ENCODE measurements around the gene NFATC1. TPM values are rescaled to one million over a fixed set of nuclear protein-coding genes. Genes with fewer than 3 reads are reported as not detected.

Gene NFATC1
- total RNA-seq, 4 donors from 2014 or later = 5.3 to 19.1 (median 11.8) TPM

DNA sequence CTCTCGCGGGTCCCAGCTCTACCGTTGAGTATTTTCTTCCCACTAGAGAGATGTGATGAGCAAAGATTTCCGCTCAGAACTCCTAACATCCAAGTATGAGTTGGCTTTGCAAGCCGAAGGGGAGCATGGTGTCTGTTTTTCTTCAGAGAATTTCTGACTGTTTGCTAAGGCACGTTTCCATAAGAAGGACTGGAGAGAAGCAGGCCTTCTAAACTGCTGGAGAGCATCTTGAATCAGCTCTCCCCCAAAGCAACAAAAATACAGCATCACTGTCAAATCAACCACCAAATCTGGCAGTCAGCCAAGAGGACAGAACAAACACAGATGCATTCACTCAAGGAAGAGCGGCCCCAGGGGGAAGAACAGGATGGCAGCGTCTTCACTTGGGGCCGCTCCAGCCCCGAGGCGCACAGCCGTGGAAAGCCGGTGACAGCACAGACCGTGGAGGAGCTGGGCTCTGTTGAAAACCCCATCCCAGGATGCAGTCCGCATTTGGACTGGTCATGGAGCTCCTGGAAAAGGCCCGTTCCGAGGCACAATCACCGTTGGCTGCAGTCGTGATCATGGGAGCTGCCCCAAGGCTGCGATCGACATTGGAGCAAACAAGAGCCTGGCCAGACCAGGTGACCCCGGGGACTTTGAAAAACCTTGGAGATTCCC, 101.4 kb downstream of the NFATC1 start:
- 72% methylated on average over 22 of the region's 22 CpGs; no CpG with 5 or more reads in 1 of the 2 donors for WGBS, 2 donors (ENCODE audit: low coverage in 1 of 2)
- peak; percentile 31 for DNase-seq
- Histone ChIP-seq H3K27me3 (no peaks in the 10 kb centered on the region), H3K36me3 (no peaks in the 10 kb centered on the region), H3K9me3 (peaks cover 7 to 15% of the 10 kb centered on the region in 2 donors), H3K4me3 (no peak overlapping the region), H3K27ac (peak overlapping the region; percentile 48 to 84 (median 70)), H3K4me1 (peaks cover 5 to 20% (median 6%) of the 10 kb centered on the region in 4 donors)
- peak in 2 of 3 donors; percentile 50 to 73 for TF ChIP-seq POLR2AphosphoS5 (IDR thresholded peaks at IDR 0.05)
- TF ChIP-seq EP300 (IDR thresholded peaks at IDR 0.05; ENCODE audit: low read depth) = no peak
- TF ChIP-seq POLR2A (IDR thresholded peaks at IDR 0.05) = no peak
- intact Hi-C loops (cut with DNase I; ENCODE audit: low total_unique reads) (no loop called here), in situ Hi-C loops (cut with MboI; ENCODE audit: low pct_ligation_motif_present in 1 of 4, low pct_unique_long_range_greater_than_20kb in 1 of 4, low sequenced_read_pairs in 3 of 4) (no loop called here)

DNA sequence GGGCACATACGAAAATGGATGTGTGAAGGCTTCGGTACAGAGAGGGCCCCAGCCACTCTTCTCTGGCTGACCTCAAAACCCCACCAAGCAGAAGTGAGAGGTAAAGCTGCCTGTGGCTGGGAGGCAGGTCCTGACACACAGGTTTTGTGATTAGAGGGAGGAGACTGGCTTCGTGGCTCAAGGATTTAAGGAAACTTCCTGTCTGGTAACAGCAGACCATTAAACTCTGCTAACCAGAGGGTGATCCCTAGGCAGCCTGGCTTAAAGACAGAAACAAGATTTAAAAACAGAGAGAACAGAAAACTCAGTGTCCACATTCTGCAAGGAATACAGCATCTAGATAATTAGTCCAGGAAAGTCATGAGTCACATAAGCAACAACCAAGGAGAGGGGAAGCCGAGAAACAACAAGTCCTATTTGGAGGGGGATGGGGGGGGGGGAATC, 101.9 kb downstream of the NFATC1 start:
- 61 to 63% methylated on average over 4 of the region's 4 CpGs for WGBS, 2 donors (ENCODE audit: low coverage in 1 of 2)
- in situ Hi-C loops (cut with MboI; ENCODE audit: low pct_ligation_motif_present in 1 of 4, low pct_unique_long_range_greater_than_20kb in 1 of 4, low sequenced_read_pairs in 3 of 4) = no loop called here
- no peaks in the 10 kb centered on the region for H3K27me3 ChIP-seq
- intact Hi-C loops (cut with DNase I; ENCODE audit: low total_unique reads) = no loop called here
- TF ChIP-seq POLR2AphosphoS5 (IDR thresholded peaks at IDR 0.05) (no peak), POLR2A (IDR thresholded peaks at IDR 0.05) (no peak)
- H3K4me3 ChIP-seq = no peak overlapping the region
- peak overlapping the region; percentile 48 to 84 (median 70) for H3K27ac ChIP-seq
- H3K36me3 ChIP-seq = no peaks in the 10 kb centered on the region
- H3K9me3 ChIP-seq = peaks cover 7 to 15% of the 10 kb centered on the region in 2 donors
- H3K4me1 ChIP-seq = peaks cover 5 to 20% (median 6%) of the 10 kb centered on the region in 4 donors
- DNase-seq = no peak

- H3K4me1 ChIP-seq = peaks cover 5 to 20% (median 6%) of the 10 kb centered on the region in 4 donors
- H3K9me3 ChIP-seq = peaks cover 7 to 15% of the 10 kb centered on the region in 2 donors
- in situ Hi-C loops (cut with MboI; ENCODE audit: low pct_ligation_motif_present in 1 of 4, low pct_unique_long_range_greater_than_20kb in 1 of 4, low sequenced_read_pairs in 3 of 4) (no loop called here), intact Hi-C loops (cut with DNase I; ENCODE audit: low total_unique reads) (no loop called here)
- H3K27ac ChIP-seq = no peak overlapping the region
- H3K36me3 ChIP-seq = no peaks in the 10 kb centered on the region
- 95% methylated on average over 4 to 6 of the region's 6 CpGs for whole genome bisulfite sequencing, 2 donors (ENCODE audit: low coverage in 1 of 2)
- no peaks in the 10 kb centered on the region for H3K27me3 ChIP-seq
- TF ChIP-seq POLR2AphosphoS5 (IDR thresholded peaks at IDR 0.05) (no peak), EP300 (IDR thresholded peaks at IDR 0.05; ENCODE audit: low read depth) (no peak), POLR2A (IDR thresholded peaks at IDR 0.05) (no peak)
- TF ChIP-seq, protein P1, sequence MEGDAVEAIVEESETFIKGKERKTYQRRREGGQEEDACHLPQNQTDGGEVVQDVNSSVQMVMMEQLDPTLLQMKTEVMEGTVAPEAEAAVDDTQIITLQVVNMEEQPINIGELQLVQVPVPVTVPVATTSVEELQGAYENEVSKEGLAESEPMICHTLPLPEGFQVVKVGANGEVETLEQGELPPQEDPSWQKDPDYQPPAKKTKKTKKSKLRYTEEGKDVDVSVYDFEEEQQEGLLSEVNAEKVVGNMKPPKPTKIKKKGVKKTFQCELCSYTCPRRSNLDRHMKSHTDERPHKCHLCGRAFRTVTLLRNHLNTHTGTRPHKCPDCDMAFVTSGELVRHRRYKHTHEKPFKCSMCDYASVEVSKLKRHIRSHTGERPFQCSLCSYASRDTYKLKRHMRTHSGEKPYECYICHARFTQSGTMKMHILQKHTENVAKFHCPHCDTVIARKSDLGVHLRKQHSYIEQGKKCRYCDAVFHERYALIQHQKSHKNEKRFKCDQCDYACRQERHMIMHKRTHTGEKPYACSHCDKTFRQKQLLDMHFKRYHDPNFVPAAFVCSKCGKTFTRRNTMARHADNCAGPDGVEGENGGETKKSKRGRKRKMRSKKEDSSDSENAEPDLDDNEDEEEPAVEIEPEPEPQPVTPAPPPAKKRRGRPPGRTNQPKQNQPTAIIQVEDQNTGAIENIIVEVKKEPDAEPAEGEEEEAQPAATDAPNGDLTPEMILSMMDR (IDR thresholded peaks at IDR 0.05) = no peak
- DNase-seq = no peak
- no peak overlapping the region for H3K4me3 ChIP-seq
These were observed 102.9 kb downstream of the NFATC1 start for GRCh38 chr18:79498662-79499061.

DNA sequence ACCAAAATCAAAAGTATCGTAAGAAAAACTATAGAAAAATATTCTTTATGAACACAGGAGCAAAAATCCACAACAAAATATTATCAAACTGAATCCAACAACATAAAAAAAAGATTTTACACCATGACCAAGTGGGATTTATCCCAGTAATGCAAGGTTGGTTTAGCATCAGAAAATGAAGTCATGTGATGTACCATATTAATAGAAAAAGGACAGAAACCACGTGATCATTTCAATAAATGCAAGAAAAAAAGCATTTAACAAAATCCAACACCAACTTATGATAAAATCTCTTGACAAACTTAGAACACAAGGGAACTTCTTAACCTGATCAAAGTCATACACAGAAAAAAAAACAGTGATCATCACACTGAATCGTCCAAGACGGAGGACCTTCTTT, 105.3 kb downstream of the NFATC1 start:
- H3K27ac ChIP-seq = no peak overlapping the region
- no peak overlapping the region for H3K4me3 ChIP-seq
- no peaks in the 10 kb centered on the region for H3K27me3 ChIP-seq
- peaks cover 7 to 15% of the 10 kb centered on the region in 2 donors for H3K9me3 ChIP-seq
- no peaks in the 10 kb centered on the region for H3K36me3 ChIP-seq
- intact Hi-C loops (cut with DNase I; ENCODE audit: low total_unique reads) (no loop called here), in situ Hi-C loops (cut with MboI; ENCODE audit: low pct_ligation_motif_present in 1 of 4, low pct_unique_long_range_greater_than_20kb in 1 of 4, low sequenced_read_pairs in 3 of 4) (loop anchor here in 1 of 4 donors (25.0 kb wide), 1 partner anchor 114 kb away; the partner anchor contains the start of gene NFATC1)
- TF ChIP-seq POLR2A (IDR thresholded peaks at IDR 0.05) (no peak), POLR2AphosphoS5 (IDR thresholded peaks at IDR 0.05) (no peak), EP300 (IDR thresholded peaks at IDR 0.05; ENCODE audit: low read depth) (no peak)
- TF ChIP-seq, protein P1 (IDR thresholded peaks at IDR 0.05) = no peak
- DNase-seq = no peak
- H3K4me1 ChIP-seq = peaks cover 5 to 23% (median 7%) of the 10 kb centered on the region in 4 donors
- 83 to 93% methylated on average over 4 of the region's 4 CpGs for WGBS, 2 donors (ENCODE audit: low coverage in 1 of 2)

DNA sequence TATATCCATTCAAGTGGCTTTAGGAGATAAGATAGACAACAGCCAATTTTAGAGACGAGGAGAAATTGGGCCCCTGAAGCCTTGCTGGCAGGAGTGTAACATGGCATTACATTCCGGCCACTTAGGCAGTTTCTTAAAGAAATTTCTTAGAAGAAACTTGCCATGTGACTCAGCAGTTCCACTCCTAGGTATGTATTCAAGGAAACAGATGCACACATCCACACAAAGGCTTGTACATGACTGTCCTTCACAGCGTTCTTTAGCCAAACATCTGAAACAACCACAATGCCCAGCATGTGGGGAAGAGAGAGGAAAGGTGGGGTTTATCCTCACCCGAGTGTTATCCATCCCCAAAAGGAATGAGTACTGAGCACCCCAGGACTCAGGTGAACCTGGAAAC, 107.1 kb downstream of the NFATC1 start:
- Histone ChIP-seq H3K4me1 (peaks cover 9 to 22% (median 18%) of the 10 kb centered on the region in 4 donors), H3K9me3 (peaks cover 7 to 15% of the 10 kb centered on the region in 2 donors), H3K27ac (no peak overlapping the region), H3K4me3 (no peak overlapping the region), H3K27me3 (peaks cover 9% of the 10 kb centered on the region), H3K36me3 (no peaks in the 10 kb centered on the region)
- in situ Hi-C loops (cut with MboI; ENCODE audit: low pct_ligation_motif_present in 1 of 4, low pct_unique_long_range_greater_than_20kb in 1 of 4, low sequenced_read_pairs in 3 of 4) (loop anchor here in 1 of 4 donors (25.0 kb wide), 1 partner anchor 115 kb away; the partner anchor contains the start of gene NFATC1), intact Hi-C loops (cut with DNase I; ENCODE audit: low total_unique reads) (no loop called here)
- WGBS, 2 donors (ENCODE audit: low coverage in 1 of 2) = 71 to 72% methylated on average over 3 to 4 of the region's 4 CpGs
- TF ChIP-seq POLR2A (IDR thresholded peaks at IDR 0.05) (no peak), EP300 (IDR thresholded peaks at IDR 0.05; ENCODE audit: low read depth) (no peak), POLR2AphosphoS5 (IDR thresholded peaks at IDR 0.05) (no peak)
- TF ChIP-seq, protein P1 (IDR thresholded peaks at IDR 0.05) = no peak
- DNase-seq = no peak

All from transverse colon (tissue), 4 donors.